ENCODE results near the gene ERF.

ERF gene

GRCh38 chr19:42234364-42234763 is 20.6 kb downstream of the ERF start:
- no peak for DNase-seq

- DNase-seq = no peak
Observed at GRCh38 chr19:42233678-42234292, 21.1 kb downstream of the ERF start.

GRCh38 chr19:42233106-42233505 is 21.8 kb downstream of the ERF start:
- DNase-seq = no peak

DNA sequence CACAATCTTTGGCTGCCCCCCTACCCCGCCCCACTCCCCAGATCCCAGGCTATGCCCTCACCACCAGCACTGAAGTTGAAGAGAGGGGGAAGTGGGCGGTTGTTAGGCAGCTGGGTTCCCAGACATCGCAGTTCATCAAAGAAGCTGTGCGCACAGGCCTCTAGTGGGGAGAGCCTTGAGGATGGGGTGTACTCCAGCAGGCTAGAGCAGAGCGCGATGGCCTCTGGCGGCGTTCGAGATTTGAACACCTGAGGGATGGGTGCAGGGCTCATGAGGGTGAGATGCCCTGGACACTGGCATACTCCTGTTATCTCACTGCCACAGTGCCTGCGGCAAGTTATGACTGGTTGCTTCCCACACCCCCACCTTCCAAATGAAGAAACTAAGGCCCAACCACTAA is 22.5 kb downstream of the ERF start:
- no peak for DNase-seq

GRCh38 chr19:42230571-42230970 is 24.4 kb downstream of the ERF start:
- DNase-seq = no peak

GRCh38 chr19:42229855-42230351 is 25.0 kb downstream of the ERF start:
- DNase-seq = no peak

DNA sequence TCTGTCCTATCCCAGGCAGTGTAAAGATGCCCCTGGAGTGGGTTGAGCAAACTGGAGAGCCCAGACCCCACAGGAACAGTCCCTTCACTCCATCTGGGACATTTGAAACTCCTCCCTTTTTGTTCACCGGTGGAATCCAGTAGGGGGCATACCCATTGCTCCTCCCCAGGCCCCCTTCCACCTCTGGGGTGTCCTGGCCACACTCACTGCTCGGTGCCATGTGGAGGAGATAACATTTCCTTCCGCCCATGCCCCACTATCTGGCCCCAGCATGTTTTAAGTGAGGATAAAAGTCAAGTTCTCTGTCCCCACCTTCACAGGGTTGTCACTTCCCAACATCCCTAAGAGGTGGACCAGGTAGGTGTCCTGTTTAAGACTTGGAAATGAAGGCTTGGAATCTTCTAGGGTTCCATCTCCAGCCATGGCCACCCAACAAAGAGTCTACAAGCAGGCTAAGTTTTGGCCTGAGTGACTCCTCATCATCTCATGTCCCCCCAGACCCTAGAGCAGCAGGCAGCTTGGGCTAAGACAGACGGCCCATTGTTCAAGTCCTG is 25.6 kb downstream of the ERF start:
- DNase-seq = no peak

DNA sequence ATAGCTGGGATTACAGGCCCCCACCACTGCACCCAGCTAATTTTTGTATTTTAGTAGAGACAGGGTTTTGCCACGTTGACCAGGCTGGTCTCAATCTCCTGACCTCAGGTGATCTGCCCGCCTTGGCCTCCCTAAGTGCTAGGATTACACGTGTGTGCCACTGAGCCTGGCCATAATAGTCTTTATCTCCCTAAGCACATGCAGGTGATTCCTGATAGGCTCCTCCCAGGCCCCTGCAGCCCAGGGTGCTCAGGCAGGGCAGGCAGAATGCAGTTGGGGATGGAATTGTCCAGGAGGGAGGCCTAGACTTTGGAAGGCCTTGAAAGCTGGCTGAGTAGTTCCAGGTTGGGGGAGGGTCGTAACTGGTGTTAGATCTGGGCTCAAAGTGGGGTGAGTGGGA is 26.3 kb downstream of the ERF start:
- no peak for DNase-seq

- no peak for DNase-seq
Observed at GRCh38 chr19:42226886-42227285, 28.0 kb downstream of the ERF start.

DNA sequence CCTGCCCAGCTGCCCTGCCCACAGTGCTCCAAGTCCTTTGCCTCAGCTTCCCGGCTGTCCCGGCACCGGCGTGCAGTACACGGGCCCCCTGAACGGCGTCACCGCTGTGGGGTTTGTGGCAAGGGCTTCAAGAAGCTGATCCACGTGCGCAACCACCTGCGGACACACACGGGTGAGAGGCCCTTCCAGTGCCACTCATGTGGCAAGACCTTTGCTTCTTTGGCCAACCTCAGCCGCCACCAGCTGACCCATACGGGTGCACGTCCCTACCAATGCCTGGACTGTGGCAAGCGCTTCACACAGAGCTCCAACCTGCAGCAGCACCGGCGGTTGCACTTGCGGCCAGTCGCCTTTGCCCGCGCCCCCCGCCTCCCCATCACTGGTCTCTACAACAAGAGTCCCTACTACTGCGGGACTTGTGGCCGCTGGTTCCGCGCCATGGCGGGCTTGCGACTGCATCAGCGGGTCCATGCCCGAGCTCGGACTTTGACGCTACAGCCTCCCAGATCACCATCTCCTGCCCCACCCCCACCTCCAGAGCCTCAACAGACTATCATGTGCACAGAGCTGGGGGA is 29.1 kb downstream of the ERF start:
- DNase-seq = no peak

DNA sequence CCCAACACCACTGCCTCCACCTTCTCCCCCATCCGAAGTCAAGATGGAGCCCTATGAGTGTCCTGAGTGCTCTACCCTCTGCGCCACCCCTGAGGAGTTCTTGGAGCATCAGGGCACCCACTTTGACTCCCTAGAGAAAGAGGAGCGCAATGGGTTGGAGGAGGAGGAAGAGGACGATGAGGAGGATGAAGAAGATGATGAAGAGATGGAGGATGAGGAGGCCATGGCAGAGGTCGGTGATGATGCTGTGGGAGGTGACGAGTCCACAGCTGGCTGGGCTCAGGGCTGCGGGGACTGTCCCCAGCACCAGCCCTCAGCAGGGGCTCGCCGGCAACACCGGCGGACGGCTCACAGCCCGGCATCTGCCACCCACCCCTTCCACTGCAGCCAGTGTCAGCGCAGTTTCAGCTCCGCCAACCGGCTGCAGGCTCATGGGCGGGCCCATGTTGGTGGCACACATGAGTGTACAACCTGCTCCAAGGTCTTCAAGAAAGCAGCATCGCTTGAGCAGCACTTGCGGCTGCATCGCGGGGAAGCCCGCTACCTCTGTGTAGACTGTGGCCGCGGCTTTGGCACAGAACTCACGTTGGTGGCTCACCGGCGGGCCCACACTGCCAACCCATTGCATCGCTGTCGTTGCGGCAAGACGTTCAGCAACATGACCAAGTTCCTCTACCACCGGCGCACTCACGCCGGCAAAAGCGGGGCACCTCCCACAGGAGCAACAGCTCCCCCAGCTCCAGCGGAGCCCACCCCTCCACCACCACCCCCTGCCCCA is 29.8 kb downstream of the ERF start:
- DNase-seq = no peak

GRCh38 chr19:42220751-42221097 is 34.2 kb downstream of the ERF start:
- no peak for DNase-seq

DNA sequence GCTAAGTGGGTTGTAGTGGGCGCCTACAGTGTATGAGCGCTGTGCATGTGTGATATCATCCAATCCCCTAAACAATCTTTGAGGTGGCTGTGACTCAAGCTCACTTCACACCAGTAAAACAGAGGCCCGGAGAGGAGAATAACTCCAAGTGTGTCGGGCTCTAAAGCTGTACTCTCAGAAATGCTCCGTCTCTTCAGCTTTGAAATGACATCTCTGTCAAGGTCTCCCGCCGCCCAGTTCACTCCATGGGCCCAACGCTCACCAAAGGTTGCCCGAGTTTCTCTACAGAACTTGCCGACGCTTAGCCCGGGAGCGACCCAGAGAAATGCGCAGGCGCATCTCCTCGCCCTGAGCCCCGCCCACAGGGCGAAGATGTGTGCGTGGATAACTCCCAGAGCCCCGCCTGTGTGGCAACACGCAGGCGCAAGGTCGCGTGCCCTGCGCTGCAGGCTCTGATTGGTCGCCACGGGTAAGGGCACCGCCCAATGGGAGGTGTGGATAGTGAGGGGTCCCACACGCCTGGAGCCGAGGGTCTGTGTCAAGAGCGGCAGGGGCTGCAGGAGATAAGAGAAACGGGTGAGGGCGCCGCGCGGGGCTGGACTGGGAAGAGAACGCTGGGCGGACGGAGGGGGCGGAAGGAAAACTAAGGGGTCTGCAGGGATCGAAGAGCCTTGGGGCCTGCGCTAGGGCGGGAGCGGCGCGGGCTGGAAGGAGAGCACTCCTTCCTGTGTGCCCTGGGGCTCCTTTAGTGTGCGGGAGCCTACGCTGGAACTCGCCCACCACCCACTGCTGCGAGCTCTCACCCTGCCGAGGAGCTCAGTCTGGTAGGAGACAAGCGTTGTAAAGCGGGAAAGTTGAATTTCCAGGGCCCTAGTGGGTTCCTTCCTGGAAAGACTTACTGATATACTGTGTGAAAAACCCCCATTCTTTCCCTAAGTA is 34.8 kb downstream of the ERF start, which contains the start of gene ZNF526:
TSS of gene ZNF526 (plus strand) at position 501 of the 939 bp plus-strand sequence. CDS start 4,092 bp downstream, outside the sequence.
- DNase-seq = peak; percentile 76

DNA sequence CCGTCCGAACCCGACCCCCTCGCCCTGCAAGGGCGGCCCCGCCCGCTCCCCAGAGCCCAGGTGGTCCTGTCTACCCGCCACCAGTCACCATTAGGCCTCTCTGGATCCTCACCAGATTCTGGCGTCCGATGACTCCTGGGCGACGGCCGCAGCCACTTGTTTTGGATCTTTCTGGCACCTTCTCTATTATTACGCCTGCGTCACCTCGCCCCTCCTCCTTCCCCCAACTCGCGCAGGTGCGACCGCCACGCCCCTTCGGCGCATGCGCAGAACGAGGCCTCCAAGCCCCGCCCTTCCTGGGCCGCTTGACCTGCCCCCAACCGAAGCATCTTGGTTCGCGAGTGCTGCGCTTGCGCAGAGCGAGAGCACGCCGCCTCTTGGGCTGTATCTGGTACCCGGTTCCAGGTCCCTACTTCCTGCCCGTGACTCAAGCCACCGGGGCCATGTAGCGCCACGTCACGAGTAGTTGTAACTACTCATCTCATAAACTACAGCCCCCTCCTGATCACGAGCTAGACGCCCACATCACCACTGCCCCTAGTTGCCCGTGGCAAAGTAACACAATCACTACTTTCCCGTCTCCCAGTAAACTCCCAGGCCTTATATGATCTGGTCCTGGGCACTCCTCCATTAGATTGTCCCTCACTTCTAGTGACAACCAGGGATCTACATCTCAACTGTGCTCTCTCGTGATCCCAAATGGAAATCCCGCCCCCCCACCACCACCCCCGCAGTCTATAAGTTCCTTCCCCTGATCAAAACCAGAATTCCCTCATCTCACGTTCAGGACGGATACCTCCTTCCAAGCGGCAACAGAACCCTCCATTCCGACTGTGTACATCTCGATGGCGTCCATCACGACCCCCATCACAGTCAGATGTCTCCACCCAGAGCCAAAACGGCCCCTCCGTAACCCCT is 37.1 kb downstream of the ERF start, which contains the start of gene DEDD2:
TSS of gene DEDD2 (minus strand) at position 158 of the 918 bp plus-strand sequence. CDS start 670 bp downstream, outside the sequence.
- DNase-seq = peak; percentile 67

GRCh38 chr19:42216653-42217519 is 38.0 kb downstream of the ERF start:
- no peak for DNase-seq

DNA sequence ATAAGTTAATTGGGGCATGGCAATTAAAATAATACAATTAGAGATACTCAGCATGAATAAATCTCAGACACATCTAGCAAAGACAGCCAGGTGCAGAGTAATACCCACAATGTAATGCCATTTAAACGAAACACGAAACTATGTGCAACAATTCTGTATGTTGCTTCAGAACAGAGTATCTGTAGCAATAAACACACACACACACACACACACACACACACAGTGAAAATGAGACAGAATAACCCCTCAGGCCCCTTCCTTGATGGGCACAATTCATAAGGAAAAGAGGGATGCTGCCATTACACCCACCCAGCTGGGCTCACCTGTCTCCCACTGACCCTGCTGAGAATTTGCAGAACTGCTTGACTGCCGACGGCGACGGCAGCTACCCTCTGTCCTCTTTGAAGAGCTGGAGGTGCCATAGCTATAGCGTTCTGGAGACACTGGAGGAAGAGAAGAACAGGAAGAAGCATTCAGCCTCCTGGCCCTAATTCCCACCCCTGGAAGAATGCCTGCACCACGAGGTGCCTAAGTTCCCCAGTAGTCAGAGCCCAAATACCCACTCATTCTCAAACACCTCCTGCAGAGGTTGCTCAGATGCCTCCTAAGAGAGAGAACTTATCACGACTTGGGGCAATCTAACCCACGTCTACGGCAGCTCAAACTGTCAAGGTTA is 40.0 kb downstream of the ERF start:
- no peak for DNase-seq

DNA sequence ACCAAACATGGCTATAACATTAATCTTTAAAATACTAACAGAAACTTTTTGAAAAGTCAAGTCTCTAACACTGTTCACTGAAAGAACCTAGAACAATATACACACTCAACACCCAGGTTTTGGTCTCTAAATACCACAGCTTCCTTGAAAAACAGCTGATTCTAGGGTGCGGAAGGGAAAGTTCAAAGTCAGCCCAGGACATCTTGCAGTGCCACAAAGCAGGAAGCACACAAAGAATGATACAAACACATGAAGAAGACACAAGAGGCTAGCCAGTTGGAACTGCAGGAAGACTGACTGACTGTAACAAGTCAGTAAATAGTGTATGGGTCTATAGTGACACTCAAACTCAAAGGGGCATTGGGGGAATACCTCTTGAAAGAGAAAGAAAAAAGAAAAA is 42.0 kb downstream of the ERF start:
- DNase-seq = no peak

- DNase-seq = no peak
Observed at GRCh38 chr19:42208612-42209011, 46.3 kb downstream of the ERF start.

DNA sequence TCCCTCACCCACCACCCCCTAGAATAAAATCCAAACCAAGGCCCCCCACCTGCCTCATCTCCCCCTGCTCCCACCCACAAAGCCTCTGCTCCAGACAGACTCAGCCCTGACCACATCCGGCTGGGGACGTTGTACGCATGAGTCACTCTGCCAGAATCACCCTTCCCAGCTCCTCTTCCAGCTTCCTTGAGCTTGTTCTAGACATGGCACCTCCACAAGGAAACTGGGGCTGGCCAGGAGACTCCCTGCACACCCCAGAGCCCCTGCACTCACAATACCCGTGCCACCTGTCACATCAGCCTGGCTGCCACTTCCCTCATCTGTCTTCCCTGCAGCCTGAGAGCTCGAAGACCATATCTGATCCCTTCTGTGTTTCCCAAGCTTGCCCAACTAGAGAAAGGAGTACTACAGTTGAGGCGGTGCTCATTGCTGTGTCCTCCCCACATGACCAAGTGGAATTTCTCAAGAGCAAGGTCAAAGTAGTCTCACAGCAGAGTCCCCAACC is 47.1 kb downstream of the ERF start:
- no peak for DNase-seq

Measured in NCI-H1417 treated with DMSO at 0.1 percent for 48 hours (cell line).